ENCODE data around the gene KLHL35. TPM values are rescaled to one million over a fixed set of nuclear protein-coding genes. Genes with fewer than 3 reads are reported as not detected.
A peak's percentile ranks its signal among the peaks of the same experiment; 100 is the strongest.
"Not testable (repeated sequence)": the region's sequence is repeated elsewhere in the genome, so short reads cannot be mapped to it uniquely, and the experiment has no call there.

The KLHL35 gene
- total RNA-seq, 2 experiments from 2014 or later = 0.50 to 1.3 TPM

- DNase-seq = no peak
- no peak overlapping the region for H3K27ac Mint-ChIP-seq
- POLR2A ChIA-PET = no interaction called here
- peaks cover 13% of the 10 kb centered on the region for H3K4me1 Mint-ChIP-seq
- peaks cover 21% of the 10 kb centered on the region for H3K27me3 Mint-ChIP-seq
- H3K4me3 Mint-ChIP-seq = no peak overlapping the region
- CTCF ChIA-PET = interaction anchor here (0.6 kb wide), 1 partner anchor 143 kb away, joined by 4 read pairs; no protein-coding TSS in a partner anchor
- peaks cover 4% of the 10 kb centered on the region for H3K9me3 Mint-ChIP-seq
- peaks cover 10% of the 10 kb centered on the region for H3K36me3 Mint-ChIP-seq (ENCODE audit: low read depth)
Observed at GRCh38 chr11:75424396-75424795, 8.6 kb downstream of the KLHL35 start.

- no peak for DNase-seq
- Mint-ChIP-seq H3K36me3 (ENCODE audit: low read depth) (peaks cover 3% of the 10 kb centered on the region), H3K9me3 (no peaks in the 10 kb centered on the region), H3K27me3 (peaks cover 14% of the 10 kb centered on the region), H3K4me3 (no peak overlapping the region), H3K4me1 (peaks cover 6% of the 10 kb centered on the region), H3K27ac (no peak overlapping the region)
- ChIA-PET CTCF (interaction anchor here (0.7 kb wide), 2 partner anchors 10 to 21 kb away, joined by 3 read pairs; no protein-coding TSS in a partner anchor), POLR2A (no interaction called here)
Observed at GRCh38 chr11:75423721-75424120, 9.3 kb downstream of the KLHL35 start.

GRCh38 chr11:75422248-75423231 lies 10.5 kb downstream of the KLHL35 start:
- no peaks in the 10 kb centered on the region for H3K36me3 Mint-ChIP-seq (ENCODE audit: low read depth)
- H3K4me3 Mint-ChIP-seq = no peak overlapping the region
- CTCF ChIA-PET = interaction anchor here (0.7 to 1.7 kb wide), 3 partner anchors 11 to 22 kb away, joined by 3 read pairs; no protein-coding TSS in a partner anchor
- DNase-seq = no peak
- H3K27me3 Mint-ChIP-seq = peaks cover 2% of the 10 kb centered on the region
- no peaks in the 10 kb centered on the region for H3K4me1 Mint-ChIP-seq
- H3K9me3 Mint-ChIP-seq = no peaks in the 10 kb centered on the region
- no peak overlapping the region for H3K27ac Mint-ChIP-seq
- POLR2A ChIA-PET = no interaction called here

GRCh38 chr11:75421902-75422247 lies 11.1 kb downstream of the KLHL35 start:
- Mint-ChIP-seq H3K27ac (no peak overlapping the region), H3K4me1 (no peaks in the 10 kb centered on the region), H3K36me3 (ENCODE audit: low read depth) (no peaks in the 10 kb centered on the region), H3K27me3 (no peaks in the 10 kb centered on the region), H3K4me3 (no peak overlapping the region), H3K9me3 (no peaks in the 10 kb centered on the region)
- no peak for DNase-seq
- ChIA-PET CTCF (interaction anchor here (1.0 to 1.7 kb wide), 2 partner anchors 14 to 34 kb away, joined by 3 read pairs; no protein-coding TSS in a partner anchor), POLR2A (no interaction called here)

- Mint-ChIP-seq H3K4me1 (no peaks in the 10 kb centered on the region), H3K36me3 (ENCODE audit: low read depth) (peaks cover 1% of the 10 kb centered on the region), H3K9me3 (no peaks in the 10 kb centered on the region), H3K27ac (no peak overlapping the region), H3K4me3 (no peak overlapping the region), H3K27me3 (no peaks in the 10 kb centered on the region)
- ChIA-PET POLR2A (no interaction called here), CTCF (interaction anchor here (1.0 to 1.7 kb wide), 2 partner anchors 13 to 35 kb away, joined by 3 read pairs; no protein-coding TSS in a partner anchor)
- no peak for DNase-seq
Observed at GRCh38 chr11:75421035-75421602, 11.9 kb downstream of the KLHL35 start.

GRCh38 chr11:75420224-75421034 lies 12.6 kb downstream of the KLHL35 start:
- ChIA-PET POLR2A (no interaction called here), CTCF (interaction anchor here (1.0 to 1.7 kb wide), 3 partner anchors 13 to 303 kb away, joined by 3 read pairs; no protein-coding TSS in a partner anchor)
- Mint-ChIP-seq H3K9me3 (no peaks in the 10 kb centered on the region), H3K36me3 (ENCODE audit: low read depth) (peaks cover 4% of the 10 kb centered on the region), H3K27me3 (no peaks in the 10 kb centered on the region), H3K4me1 (no peaks in the 10 kb centered on the region), H3K27ac (no peak overlapping the region), H3K4me3 (no peak overlapping the region)
- DNase-seq = no peak

GRCh38 chr11:75413864-75414263 lies 19.1 kb downstream of the KLHL35 start:
- no peak for DNase-seq
- no peaks in the 10 kb centered on the region for H3K4me1 Mint-ChIP-seq
- CTCF ChIA-PET = interaction anchor here (1.3 to 1.6 kb wide), 2 partner anchors 14 to 31 kb away, joined by 3 to 4 read pairs; no protein-coding TSS in a partner anchor
- H3K27me3 Mint-ChIP-seq = no peaks in the 10 kb centered on the region
- H3K9me3 Mint-ChIP-seq = no peaks in the 10 kb centered on the region
- POLR2A ChIA-PET = no interaction called here
- no peak overlapping the region for H3K4me3 Mint-ChIP-seq
- H3K36me3 Mint-ChIP-seq (ENCODE audit: low read depth) = peaks cover 17% of the 10 kb centered on the region
- H3K27ac Mint-ChIP-seq = no peak overlapping the region

- H3K9me3 Mint-ChIP-seq, H3K27ac Mint-ChIP-seq, H3K4me1 Mint-ChIP-seq, DNase-seq, H3K27me3 Mint-ChIP-seq, H3K4me3 Mint-ChIP-seq: not testable (repeated sequence)
- CTCF ChIA-PET = interaction anchor here (0.6 to 1.6 kb wide), 3 partner anchors 13 to 121 kb away, joined by 3 to 4 read pairs (median 3); no protein-coding TSS in a partner anchor
- peaks cover 21% of the 10 kb centered on the region for H3K36me3 Mint-ChIP-seq (ENCODE audit: low read depth)
- POLR2A ChIA-PET = interaction anchor here (0.6 kb wide), 1 partner anchor 10 kb away, joined by 4 read pairs; no protein-coding TSS in a partner anchor
Observed at GRCh38 chr11:75413146-75413545, 19.9 kb downstream of the KLHL35 start.

GRCh38 chr11:75409971-75410370 lies 23.0 kb downstream of the KLHL35 start:
- H3K4me3 Mint-ChIP-seq, H3K27ac Mint-ChIP-seq, DNase-seq, H3K9me3 Mint-ChIP-seq, CTCF ChIA-PET, POLR2A ChIA-PET, H3K27me3 Mint-ChIP-seq, H3K4me1 Mint-ChIP-seq: not testable (repeated sequence)
- peaks cover 31% of the 10 kb centered on the region for H3K36me3 Mint-ChIP-seq (ENCODE audit: low read depth)

- POLR2A ChIA-PET = no interaction called here
- peaks cover 16% of the 10 kb centered on the region for H3K4me1 Mint-ChIP-seq
- DNase-seq = no peak
- CTCF ChIA-PET = interaction anchor here (0.6 to 2.1 kb wide), 6 partner anchors 11 to 146 kb away, joined by 3 to 8 read pairs (median 4); no protein-coding TSS in a partner anchor
- H3K27me3 Mint-ChIP-seq = no peaks in the 10 kb centered on the region
- H3K4me3 Mint-ChIP-seq = no peak overlapping the region
- no peaks in the 10 kb centered on the region for H3K9me3 Mint-ChIP-seq
- H3K36me3 Mint-ChIP-seq (ENCODE audit: low read depth) = peaks cover 37% of the 10 kb centered on the region
- no peak overlapping the region for H3K27ac Mint-ChIP-seq
Observed at GRCh38 chr11:75408957-75409219, 24.1 kb downstream of the KLHL35 start.

GRCh38 chr11:75406338-75406777 lies 26.6 kb downstream of the KLHL35 start:
- ChIA-PET POLR2A (no interaction called here), CTCF (interaction anchor here (1.2 to 1.8 kb wide), 2 partner anchors 11 to 117 kb away, joined by 3 to 5 read pairs; no protein-coding TSS in a partner anchor)
- Mint-ChIP-seq H3K4me3 (no peak overlapping the region), H3K9me3 (no peaks in the 10 kb centered on the region), H3K27me3 (no peaks in the 10 kb centered on the region), H3K27ac (no peak overlapping the region), H3K36me3 (ENCODE audit: low read depth) (peaks cover 55% of the 10 kb centered on the region), H3K4me1 (peaks cover 41% of the 10 kb centered on the region)
- no peak for DNase-seq

- no peaks in the 10 kb centered on the region for H3K9me3 Mint-ChIP-seq
- no peak for DNase-seq
- H3K4me3 Mint-ChIP-seq = no peak overlapping the region
- peaks cover 74% of the 10 kb centered on the region for H3K36me3 Mint-ChIP-seq (ENCODE audit: low read depth)
- CTCF ChIA-PET = interaction anchor here (1.5 kb wide), 1 partner anchor 16 kb away, joined by 3 read pairs; no protein-coding TSS in a partner anchor
- POLR2A ChIA-PET = interaction anchor here (0.5 kb wide), 1 partner anchor 9 kb away, joined by 4 read pairs; no protein-coding TSS in a partner anchor
- no peaks in the 10 kb centered on the region for H3K27me3 Mint-ChIP-seq
- H3K4me1 Mint-ChIP-seq = peaks cover 49% of the 10 kb centered on the region
- peak overlapping the region; percentile 68 for H3K27ac Mint-ChIP-seq
Observed at GRCh38 chr11:75403983-75404658, 28.9 kb downstream of the KLHL35 start.

Data from activated CD4-positive, alpha-beta T cell treated with anti-CD3 and anti-CD28 coated beads, Interleukin-2, amount 10 ng/mL, durations not matched to agents 7 days and 5 days (primary cell).